Glomerular visceral epithelial cell (primary cell): ENCODE data around the gene RASSF1.

Experiments
- DNase-seq: peaks from one replicate; pipeline ENCODE4 v3.0.0-alpha.2; 2016; ENCODE audit errors: extremely low spot score

Gene RASSF1

DNA sequence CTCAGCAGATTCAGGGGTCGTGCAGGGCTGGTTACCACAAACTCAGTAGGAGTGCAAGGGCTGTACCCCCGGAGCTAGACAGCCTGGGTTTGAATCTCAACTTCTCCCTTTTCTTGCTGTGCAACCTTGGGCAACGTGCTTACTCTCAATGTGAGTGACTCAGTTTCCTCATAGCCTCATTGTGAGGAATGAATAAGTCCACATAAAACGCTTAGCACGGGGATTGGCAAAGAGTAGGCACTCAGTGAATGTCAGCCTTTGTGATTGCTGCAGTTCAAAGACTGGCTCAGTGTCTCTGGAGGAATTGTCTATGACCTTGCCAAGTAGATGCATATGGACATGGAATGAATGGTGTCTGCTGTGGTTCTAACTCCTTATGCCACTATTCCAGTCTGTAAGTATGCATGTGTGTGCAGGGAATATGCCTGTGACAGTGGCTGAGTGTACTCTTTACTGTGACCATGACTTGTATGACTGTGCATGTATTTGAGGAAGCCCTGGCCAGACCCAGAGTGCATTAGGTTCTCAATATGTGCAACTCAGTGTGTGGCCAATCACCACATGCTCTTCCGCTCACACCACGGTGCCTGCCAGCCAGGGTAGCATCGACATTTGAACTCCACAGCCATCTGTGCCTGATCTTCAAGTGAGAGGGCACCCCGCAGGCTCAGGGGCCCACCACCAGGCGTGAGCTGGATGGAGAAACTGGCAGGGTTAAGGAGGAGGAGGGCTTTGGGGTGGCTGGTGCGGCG is 40.5 kb downstream of the RASSF1 start:
- no peak for DNase-seq

DNA sequence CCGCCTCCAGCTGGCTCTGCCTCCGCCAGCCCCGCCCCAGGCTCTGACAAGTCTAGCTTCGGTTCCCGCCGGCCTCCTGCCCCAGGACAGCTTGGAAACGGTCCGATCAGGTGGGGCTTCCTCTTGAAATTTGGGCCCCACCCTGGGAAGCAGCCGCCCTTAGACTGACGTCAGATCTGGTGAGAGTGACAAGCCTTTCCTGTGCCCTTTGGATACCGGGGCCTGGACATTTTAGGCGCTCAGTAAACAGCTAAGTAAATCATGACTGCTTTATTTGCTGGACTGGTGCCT is 41.1 kb downstream of the RASSF1 start:
- no peak for DNase-seq

DNA sequence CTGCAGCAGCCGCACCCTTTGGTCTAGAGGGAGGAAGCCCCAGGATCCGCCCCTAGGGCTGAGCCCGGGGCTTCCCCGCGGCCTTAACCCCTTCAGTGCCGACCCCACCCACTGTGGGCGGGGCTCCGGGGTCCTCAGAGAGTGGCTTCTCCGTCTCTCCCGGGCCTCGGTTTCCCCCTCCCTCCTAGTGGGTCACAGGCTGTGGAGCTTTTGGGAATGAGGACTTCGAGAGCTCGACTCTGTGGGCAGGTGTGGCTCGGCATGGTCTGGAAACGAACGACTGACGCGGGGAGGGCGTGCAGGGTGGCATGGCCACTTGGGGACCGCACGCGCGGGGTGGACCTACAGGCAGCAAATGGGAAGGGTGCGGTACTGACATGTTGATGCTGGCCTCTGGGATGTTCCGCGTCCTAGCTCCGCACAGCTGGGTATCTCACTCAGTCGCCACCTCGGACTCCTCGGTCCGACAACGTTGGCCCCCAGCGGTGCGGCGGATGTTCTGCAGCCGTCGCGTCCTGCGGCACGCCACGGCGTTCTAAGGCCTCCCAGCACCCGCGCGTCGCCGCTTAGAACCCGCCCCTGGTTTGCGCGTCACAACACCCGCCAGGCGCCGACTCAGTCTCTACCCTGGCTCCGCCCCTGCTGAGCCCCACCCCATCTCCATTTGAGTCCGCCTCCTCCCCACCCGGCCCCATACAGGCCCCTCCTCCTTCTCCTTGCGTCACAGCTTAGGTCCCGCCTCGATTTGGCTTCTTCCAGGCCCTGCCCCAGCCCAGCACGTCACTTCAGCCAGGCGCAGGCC is 41.6 kb downstream of the RASSF1 start, which contains the start of the genes HYAL3 and NAA80:
TSS of gene HYAL3 (minus strand) at position 570 of the 802 bp plus-strand sequence. CDS start 3,803 bp downstream, outside the sequence.
TSS of gene NAA80 (minus strand) at position 570 of the 802 bp plus-strand sequence. CDS start 1,942 bp downstream, outside the sequence.
- DNase-seq = peak; percentile 100

- no peak for DNase-seq
Measured at GRCh38 chr3:50297896-50298725, 42.5 kb downstream of the RASSF1 start.

DNA sequence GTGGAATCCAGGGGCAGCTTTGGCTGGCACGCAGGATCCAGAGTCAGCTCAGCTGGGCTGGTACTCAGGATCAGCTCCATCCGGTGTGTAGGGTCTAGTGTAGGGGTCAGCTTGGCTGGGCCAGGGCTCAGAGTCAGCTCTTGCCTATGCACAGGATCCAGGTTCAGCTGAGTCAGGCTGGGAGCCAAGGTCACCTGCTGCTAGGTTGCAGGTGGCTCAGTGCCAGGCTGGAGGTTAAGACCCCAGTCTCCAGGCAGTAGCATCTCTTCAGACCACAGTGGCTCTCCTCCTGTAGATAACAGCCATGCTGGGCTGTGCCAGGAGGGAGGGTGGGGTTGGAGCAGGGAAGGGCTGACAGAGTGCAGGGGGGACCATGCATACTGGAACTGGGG is 43.3 kb downstream of the RASSF1 start:
- DNase-seq = no peak

DNA sequence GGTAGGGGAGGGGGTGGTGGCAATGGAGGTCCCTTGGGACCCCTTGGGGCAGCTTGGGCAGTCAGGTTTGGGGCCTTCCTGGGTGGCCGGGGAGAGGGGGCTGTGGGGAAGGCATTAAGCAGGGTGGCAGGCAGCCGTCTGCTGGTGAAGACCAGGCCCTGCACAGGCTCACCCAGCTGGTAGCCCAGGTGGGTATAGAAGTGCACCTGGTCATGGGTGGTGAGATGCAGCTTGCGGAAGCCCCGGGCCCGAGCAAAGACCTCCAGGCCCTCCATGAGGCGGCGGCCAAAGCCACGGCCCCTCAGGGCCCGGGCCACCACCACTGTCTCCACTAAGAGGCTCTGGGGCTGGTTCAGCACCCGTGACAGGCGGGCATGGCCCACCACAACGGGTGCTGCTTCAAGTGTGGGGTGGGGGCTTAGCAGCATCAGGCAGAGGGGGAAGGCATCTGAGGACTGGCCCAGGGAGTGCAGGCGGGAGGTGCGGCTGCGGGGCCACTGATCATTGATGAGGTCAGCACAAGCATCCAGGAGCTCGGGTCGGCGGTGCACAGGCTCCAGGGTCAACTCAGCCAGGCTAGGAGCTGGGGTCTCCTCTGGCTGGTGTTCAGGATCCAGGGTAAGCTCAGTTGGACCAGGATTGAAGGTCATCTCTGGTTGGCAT is 43.8 kb downstream of the RASSF1 start:
- DNase-seq = no peak

- no peak for DNase-seq
Measured at GRCh38 chr3:50295553-50296431, 44.8 kb downstream of the RASSF1 start.

DNA sequence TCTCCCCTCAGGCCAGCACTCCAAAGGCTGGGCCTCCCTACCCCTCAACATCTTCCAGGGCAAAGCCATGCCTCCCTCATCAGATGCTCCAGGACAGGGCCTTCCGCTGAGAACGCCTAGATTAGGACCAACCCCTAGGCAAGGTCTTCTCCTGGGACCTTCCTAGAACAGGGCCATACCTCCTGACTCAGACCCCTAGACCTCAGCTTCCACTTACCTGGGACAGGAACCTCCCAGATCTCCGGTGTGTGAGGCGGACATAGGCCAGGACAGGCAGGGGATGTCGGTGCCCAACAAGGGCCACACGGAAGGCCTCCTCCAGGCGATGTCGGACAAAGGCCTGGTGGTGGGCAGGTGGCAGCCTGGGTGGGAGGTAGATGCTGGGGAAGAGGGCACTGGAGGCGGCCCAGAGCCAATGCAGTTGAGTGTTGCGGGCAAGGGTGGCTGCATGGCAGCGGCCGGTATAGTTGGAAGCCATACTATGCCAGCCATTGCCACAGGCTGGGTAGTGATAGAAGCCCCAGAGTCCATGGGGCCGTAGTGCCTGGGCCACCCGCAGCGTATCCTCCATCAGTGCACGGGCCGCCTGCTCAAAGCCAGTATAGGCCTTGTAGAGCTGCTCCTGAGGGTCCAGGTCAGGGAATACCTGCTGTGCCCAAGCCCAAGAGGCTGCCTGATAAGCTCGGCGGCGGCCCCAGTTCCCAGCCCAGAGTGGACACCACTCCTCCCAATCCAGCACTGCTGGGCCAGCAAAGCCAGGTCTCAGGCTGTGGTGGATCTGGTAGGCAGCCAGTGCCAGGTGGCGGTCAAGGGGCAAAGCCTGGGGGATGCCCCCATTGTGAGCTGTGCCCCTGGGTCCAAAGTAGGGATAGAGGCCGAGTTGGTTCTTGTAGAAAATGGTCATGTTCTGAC is 45.9 kb downstream of the RASSF1 start:
- no peak for DNase-seq

GRCh38 chr3:50294089-50294488 is 46.5 kb downstream of the RASSF1 start:
- DNase-seq = no peak

DNA sequence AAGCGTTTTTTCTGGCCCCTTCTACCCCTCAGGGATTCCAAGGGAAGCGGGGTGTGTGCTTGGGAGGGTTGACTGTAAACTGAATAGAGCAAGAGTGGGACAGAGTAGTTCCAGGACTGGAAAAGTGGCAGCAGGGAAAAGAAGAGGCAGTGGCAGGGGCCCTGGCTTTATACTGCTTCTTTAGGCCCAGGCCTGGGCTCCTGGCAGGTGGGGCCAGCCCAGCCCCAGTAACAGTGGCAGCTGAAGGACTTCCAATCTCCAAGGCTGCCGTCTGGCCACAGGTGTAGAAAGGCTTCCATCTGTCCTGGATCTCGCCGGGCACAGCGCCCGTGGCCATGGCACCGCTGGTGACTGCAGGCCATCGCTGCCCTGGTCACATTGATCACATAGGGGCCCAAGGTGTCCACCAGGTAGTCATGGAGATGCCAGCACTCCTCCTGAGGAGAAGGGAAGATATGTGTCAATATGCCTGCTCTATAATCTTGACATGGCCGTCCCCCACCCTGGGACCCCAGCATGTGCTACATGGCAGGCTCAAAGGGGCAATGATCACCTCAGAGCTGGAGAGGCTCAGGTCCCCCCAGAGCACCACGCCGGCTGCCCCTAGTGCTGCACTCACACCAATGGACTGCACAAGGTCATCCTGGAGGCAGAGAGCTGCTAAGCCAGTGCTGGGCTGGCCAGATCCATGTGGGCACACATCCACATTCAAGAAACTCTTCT is 47.4 kb downstream of the RASSF1 start:
- no peak for DNase-seq

GRCh38 chr3:50292159-50293078 is 48.2 kb downstream of the RASSF1 start, which contains the start of gene IFRD2:
Gene IFRD2 (minus strand): TSS chr3:50292429. CDS start chr3:50292274, 155 bp downstream.
- DNase-seq = peak; percentile 97

DNA sequence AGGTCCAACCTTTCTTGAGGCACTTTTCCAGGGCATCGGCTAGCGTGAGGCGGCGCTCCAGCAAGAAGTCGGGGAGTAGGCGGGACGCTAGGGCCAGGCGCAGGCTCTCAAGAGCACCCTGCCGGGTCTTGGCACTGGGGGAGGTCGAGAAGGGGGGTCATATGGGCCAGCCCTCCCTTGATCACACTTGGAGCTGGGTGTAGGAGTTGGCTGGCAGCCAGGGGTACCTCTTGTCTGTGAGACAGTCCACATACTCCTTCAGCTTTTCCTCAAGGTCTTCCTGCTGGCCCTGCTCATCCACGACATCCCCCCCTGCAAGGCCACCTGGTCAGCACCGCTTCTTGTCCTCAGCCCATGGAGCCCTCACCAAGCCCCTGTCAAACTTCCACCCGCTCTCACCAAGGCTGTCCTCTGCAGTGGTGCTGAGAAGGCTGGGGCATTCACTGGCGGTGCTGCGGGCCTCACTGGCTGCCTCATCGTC is 50.4 kb downstream of the RASSF1 start:
- DNase-seq = no peak

- no peak for DNase-seq
Measured at GRCh38 chr3:50289130-50289529, 51.5 kb downstream of the RASSF1 start.

DNA sequence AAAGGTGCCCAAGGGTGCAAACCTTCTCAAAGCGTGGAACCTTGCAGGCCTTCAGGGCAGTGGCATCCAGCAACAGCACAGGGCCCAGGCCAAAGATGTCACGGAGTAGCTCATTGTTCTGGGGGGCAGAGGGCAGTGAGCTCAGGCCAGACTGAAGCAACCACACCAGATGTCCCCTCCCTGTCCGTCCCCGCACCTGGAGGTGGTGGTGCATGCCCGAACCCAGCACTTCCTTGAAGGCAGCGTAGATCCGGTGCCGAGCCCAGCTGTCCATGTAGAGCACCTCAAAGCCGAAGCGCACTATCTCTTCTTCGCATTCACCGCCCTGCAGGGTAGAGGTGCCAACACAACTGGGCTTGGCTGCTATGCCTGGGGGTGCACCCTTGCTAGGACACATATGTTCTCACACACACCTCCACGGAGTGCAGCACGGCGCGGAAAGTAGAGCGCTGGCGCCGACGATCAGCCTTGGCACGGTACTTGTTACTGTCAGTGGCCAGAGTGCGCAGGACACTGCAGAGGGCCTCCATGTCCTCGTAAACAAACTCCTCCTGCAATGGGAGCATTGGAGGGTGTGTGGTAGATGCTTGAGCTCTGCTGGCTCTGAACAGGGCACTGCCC is 52.1 kb downstream of the RASSF1 start:
- DNase-seq = no peak

DNA sequence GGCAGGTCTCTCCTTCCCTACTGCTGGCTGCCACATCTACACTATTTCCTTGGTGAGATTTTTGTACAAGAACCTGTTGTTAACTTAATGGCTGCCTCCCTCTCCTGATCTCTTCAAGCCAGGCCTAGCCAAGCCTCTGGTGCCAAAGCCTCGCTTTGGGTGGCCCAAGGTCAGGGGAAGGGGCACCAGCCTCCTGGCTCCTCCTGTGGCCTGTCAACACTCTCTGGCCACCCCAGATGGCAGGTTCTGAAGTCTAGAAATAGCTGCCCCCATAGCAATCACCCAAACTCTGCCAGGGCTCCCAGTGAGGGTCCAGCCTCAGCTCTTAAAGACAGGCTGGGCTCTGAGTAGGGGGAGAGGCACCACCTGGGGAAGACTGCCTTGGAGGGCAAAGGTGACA is 53.4 kb downstream of the RASSF1 start:
- no peak for DNase-seq

GRCh38 chr3:50286322-50287227 is 54.1 kb downstream of the RASSF1 start:
- DNase-seq = no peak
